GM19023 (cell line): ENCODE data around the gene PPP1R1B.

Source experiments
- ATAC-seq: cut with Tn5 transposase; IDR thresholded peaks from one replicate; pipeline ENCODE4 v1.9.1; 2021; ENCODE audit warnings: mild to moderate bottlenecking, moderate library complexity; ENCODE audit not compliant: unreplicated experiment

PPP1R1B gene

GRCh38 chr17:39678340-39679116 is 51.8 kb downstream of the PPP1R1B start:
- ATAC-seq: no peak

DNA sequence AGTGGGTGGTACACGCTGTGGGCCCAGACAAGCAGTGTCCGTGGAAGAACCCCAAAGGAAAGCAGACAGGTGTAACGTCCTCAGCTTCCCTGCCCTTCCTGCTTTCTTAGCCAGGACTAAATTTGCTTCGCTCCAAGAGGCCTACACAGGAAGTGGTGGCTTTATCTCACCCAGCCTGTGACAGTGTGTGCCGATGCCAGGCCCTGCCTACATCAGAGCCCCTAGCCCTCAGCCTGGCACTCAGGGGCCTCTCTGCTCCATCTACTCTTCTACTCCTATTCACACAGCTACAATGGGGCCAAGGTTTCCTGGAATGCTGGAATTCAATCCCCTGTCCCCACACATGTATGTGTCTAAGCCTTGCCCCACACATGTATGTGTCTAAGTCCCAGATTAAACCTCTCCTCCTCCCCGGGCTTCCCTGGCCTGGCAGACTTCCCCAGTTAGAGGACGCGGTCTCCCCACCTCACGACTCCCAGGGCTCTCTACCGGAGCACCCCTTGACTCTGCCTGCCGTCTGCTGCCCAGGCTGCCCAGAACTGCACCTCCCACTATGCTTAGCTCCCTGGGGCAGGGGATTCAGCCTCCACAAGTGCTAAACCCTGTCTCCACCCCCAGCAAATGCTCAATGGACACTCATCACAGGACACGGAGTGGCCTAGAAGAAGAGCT is 52.9 kb downstream of the PPP1R1B start:
- ATAC-seq: no peak

DNA sequence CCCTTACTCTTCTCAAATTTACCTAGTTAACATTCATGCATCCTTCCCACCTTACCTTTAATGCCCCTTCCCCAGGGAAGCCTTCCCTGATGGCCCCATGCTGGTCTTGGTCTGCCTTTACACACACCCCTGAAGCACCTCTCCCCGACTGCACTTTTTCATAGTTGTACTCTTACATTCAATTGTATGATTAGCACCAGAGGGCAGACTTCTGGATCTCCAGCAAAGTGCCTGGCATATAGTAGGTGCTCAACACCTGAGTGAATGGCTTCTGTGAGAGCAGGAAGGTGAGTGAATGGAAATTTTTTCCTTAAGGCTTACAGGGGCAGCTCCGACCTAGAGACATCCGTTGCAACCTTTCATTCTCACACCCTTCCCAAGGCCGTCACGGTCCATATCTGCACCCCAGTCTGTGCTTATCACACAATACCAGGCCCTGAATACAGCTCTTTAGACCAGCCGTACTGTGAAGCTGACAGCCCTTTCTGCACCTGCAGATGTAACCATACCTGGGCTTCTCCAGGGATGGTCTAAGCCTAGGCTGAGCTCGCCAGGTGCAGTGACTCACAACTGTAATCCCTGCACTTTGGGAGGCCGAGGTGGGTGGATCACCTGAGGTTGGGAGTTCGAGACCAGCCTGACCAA is 56.7 kb downstream of the PPP1R1B start:
- ATAC-seq: no peak

DNA sequence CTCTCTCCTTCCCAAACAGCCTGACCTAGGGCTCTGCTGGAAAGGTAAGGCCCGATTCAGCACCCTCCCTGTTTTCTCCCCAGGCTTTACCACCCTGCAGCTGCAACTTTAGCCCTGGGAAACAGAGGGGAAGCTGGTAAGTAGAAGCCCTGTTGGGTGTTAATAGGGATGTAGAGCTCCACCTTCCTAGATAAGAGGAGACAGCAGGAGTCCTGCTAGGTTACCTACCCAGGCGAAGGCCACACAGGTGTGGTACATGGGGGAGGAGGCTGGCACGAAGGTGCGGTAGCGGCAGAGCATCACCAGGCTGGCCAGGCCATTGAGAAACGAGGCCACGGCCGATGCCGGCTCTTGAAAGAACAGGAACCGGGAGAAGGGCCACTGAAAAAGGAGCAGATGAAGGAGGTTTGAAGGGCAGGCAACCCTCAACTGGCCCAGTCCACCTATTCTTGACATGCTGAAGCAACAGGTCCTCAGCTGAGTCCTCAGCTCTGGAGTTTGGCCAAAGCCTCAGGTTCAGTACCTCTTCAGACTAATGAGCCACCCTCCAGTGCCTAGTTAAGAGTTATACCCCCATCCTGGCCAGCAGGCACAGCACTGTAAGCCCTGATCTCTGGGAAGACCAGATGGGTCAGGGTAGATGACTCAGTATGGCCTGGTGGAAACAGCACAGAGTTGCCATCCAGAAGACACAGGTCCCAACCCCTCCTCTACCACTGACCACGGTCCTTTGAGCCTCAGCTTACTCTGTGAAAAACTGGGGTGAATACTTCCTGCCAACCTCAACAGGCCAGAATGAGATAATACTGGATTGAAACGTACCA is 57.8 kb downstream of the PPP1R1B start:
- ATAC-seq: no peak
